Measurements from ENCODE around the gene AKTIP.

The AKTIP gene

GRCh38 chr16:53476867-53477266 is 26.1 kb downstream of the AKTIP start:
- DNase-seq: no peak

GRCh38 chr16:53465606-53466280 is 37.3 kb downstream of the AKTIP start:
- no peak for DNase-seq

- DNase-seq: no peak
These were observed 44.4 kb downstream of the AKTIP start for GRCh38 chr16:53458635-53459034.

- no peak for DNase-seq
These were observed 45.3 kb downstream of the AKTIP start for GRCh38 chr16:53457670-53458069.

GRCh38 chr16:53456625-53457024 is 46.4 kb downstream of the AKTIP start:
- DNase-seq: peak; percentile 53

GRCh38 chr16:53453928-53454327 is 49.1 kb downstream of the AKTIP start:
- DNase-seq: no peak

- DNase-seq: no peak
These were observed 53.0 kb downstream of the AKTIP start for GRCh38 chr16:53449816-53450517.

- no peak for DNase-seq
These were observed 56.9 kb downstream of the AKTIP start for GRCh38 chr16:53446090-53446489.

- DNase-seq: no peak
These were observed 57.5 kb downstream of the AKTIP start for GRCh38 chr16:53445534-53445933.
